Measurements from ENCODE around the gene NBR1.

GRCh38 chr17:43226393-43226792 lies 55.4 kb downstream of the NBR1 start:
- TF ChIP-seq POLR2A (IDR thresholded peaks at IDR 0.05; ENCODE audit: low read length) (no peak), GATA1 (IDR thresholded peaks at IDR 0.05; ENCODE audit: low read depth, low read length) (no peak)

All from erythroblast (primary cell).